Neuron (in vitro differentiated cells): ENCODE results near the gene TRIO.

Source experiments
- H2AFZ ChIP-seq: one replicate; pipeline ENCODE4 v1.6.1; 2013; ENCODE audit warnings: low read depth, mild to moderate bottlenecking, inconsistent platforms, low read length, moderate library complexity
- H3K27me3 ChIP-seq: one replicate; pipeline ENCODE4 v1.6.1; 2013; ENCODE audit warnings: low read length; ENCODE audit not compliant: insufficient read depth
- H3K36me3 ChIP-seq: one replicate; pipeline ENCODE4 v1.6.1; 2013; ENCODE audit warnings: low read length; ENCODE audit not compliant: insufficient read depth
- H3K4me1 ChIP-seq: one replicate; pipeline ENCODE4 v1.6.1; 2013; ENCODE audit warnings: low read length; ENCODE audit not compliant: insufficient read depth
- H3K4me3 ChIP-seq: 2 replicates; pipeline ENCODE4 v1.5.1; 2013; ENCODE audit warnings: mild to moderate bottlenecking, low read length, moderate library complexity
- H3K9me3 ChIP-seq: one replicate; pipeline ENCODE4 v1.6.1; 2013; ENCODE audit warnings: low read length

Gene TRIO

GRCh38 chr5:14242447-14242846 lies 99.3 kb downstream of the TRIO start:
- H3K27me3 ChIP-seq: no peaks in the 10 kb centered on the region
- H2AFZ ChIP-seq: no peak overlapping the region
- peaks cover 31% of the 10 kb centered on the region for H3K4me1 ChIP-seq
- H3K36me3 ChIP-seq: no peaks in the 10 kb centered on the region
- no peaks in the 10 kb centered on the region for H3K9me3 ChIP-seq
- H3K4me3 ChIP-seq: no peak overlapping the region

GRCh38 chr5:14242871-14243383 lies 99.8 kb downstream of the TRIO start:
- Histone ChIP-seq H3K4me1 (peaks cover 31% of the 10 kb centered on the region), H3K36me3 (no peaks in the 10 kb centered on the region), H2AFZ (no peak overlapping the region), H3K27me3 (no peaks in the 10 kb centered on the region), H3K9me3 (no peaks in the 10 kb centered on the region), H3K4me3 (no peak overlapping the region)

- H3K4me1 ChIP-seq: peaks cover 26% of the 10 kb centered on the region
These were observed 100.6 kb downstream of the TRIO start for GRCh38 chr5:14243766-14244165.

GRCh38 chr5:14244721-14245120 lies 101.6 kb downstream of the TRIO start:
- H3K27me3 ChIP-seq: no peaks in the 10 kb centered on the region
- H3K9me3 ChIP-seq: no peaks in the 10 kb centered on the region
- H3K4me1 ChIP-seq: peaks cover 30% of the 10 kb centered on the region
- H3K36me3 ChIP-seq: no peaks in the 10 kb centered on the region
- no peak overlapping the region for H3K4me3 ChIP-seq
- H2AFZ ChIP-seq: no peak overlapping the region

More at GRCh38 chr5:14243766-14244165, 100.6 kb downstream of the TRIO start:
- no peaks in the 10 kb centered on the region for H3K27me3 ChIP-seq
- no peak overlapping the region for H3K4me3 ChIP-seq
- no peaks in the 10 kb centered on the region for H3K36me3 ChIP-seq
- H3K9me3 ChIP-seq: no peaks in the 10 kb centered on the region
- H2AFZ ChIP-seq: no peak overlapping the region

GRCh38 chr5:14245132-14245925 lies 102.2 kb downstream of the TRIO start:
- H3K4me1 ChIP-seq: peaks cover 36% of the 10 kb centered on the region
- no peak overlapping the region for H2AFZ ChIP-seq
- H3K4me3 ChIP-seq: no peak overlapping the region
- H3K9me3 ChIP-seq: no peaks in the 10 kb centered on the region
- no peaks in the 10 kb centered on the region for H3K36me3 ChIP-seq
- H3K27me3 ChIP-seq: no peaks in the 10 kb centered on the region

- Histone ChIP-seq H2AFZ (no peak overlapping the region), H3K27me3 (no peaks in the 10 kb centered on the region), H3K4me1 (peaks cover 39% of the 10 kb centered on the region), H3K9me3 (no peaks in the 10 kb centered on the region), H3K4me3 (no peak overlapping the region), H3K36me3 (no peaks in the 10 kb centered on the region)
These were observed 103.4 kb downstream of the TRIO start for GRCh38 chr5:14246350-14247053.

- Histone ChIP-seq H3K4me3 (no peak overlapping the region), H2AFZ (no peak overlapping the region), H3K9me3 (no peaks in the 10 kb centered on the region), H3K4me1 (peaks cover 39% of the 10 kb centered on the region), H3K27me3 (no peaks in the 10 kb centered on the region), H3K36me3 (no peaks in the 10 kb centered on the region)
These were observed 103.9 kb downstream of the TRIO start for GRCh38 chr5:14247054-14247386.

GRCh38 chr5:14249258-14250082 lies 106.3 kb downstream of the TRIO start:
- H3K36me3 ChIP-seq: no peaks in the 10 kb centered on the region
- peaks cover 6% of the 10 kb centered on the region for H3K9me3 ChIP-seq
- H2AFZ ChIP-seq: no peak overlapping the region
- H3K4me1 ChIP-seq: peaks cover 38% of the 10 kb centered on the region
- H3K27me3 ChIP-seq: no peaks in the 10 kb centered on the region
- no peak overlapping the region for H3K4me3 ChIP-seq

GRCh38 chr5:14250084-14250695 lies 107.0 kb downstream of the TRIO start:
- H3K4me1 ChIP-seq: peaks cover 32% of the 10 kb centered on the region
- no peaks in the 10 kb centered on the region for H3K36me3 ChIP-seq
- H3K4me3 ChIP-seq: no peak overlapping the region

GRCh38 chr5:14250748-14251701 lies 107.9 kb downstream of the TRIO start:
- H3K4me1 ChIP-seq: peaks cover 25% of the 10 kb centered on the region
- H3K27me3 ChIP-seq: no peaks in the 10 kb centered on the region
- H2AFZ ChIP-seq: no peak overlapping the region
- no peaks in the 10 kb centered on the region for H3K36me3 ChIP-seq
- no peak overlapping the region for H3K4me3 ChIP-seq
- peaks cover 16% of the 10 kb centered on the region for H3K9me3 ChIP-seq

More at GRCh38 chr5:14250084-14250695, 107.0 kb downstream of the TRIO start:
- Histone ChIP-seq H3K9me3 (peaks cover 10% of the 10 kb centered on the region), H2AFZ (no peak overlapping the region), H3K27me3 (no peaks in the 10 kb centered on the region)

GRCh38 chr5:14251733-14252132 lies 108.6 kb downstream of the TRIO start:
- no peak overlapping the region for H2AFZ ChIP-seq
- H3K4me3 ChIP-seq: no peak overlapping the region

GRCh38 chr5:14252793-14253192 lies 109.7 kb downstream of the TRIO start:
- H3K36me3 ChIP-seq: no peaks in the 10 kb centered on the region
- no peak overlapping the region for H3K4me3 ChIP-seq
- H3K4me1 ChIP-seq: peaks cover 15% of the 10 kb centered on the region
- H2AFZ ChIP-seq: no peak overlapping the region
- no peaks in the 10 kb centered on the region for H3K27me3 ChIP-seq
- H3K9me3 ChIP-seq: peaks cover 23% of the 10 kb centered on the region

More at GRCh38 chr5:14251733-14252132, 108.6 kb downstream of the TRIO start:
- Histone ChIP-seq H3K9me3 (peaks cover 20% of the 10 kb centered on the region), H3K36me3 (no peaks in the 10 kb centered on the region), H3K4me1 (peaks cover 17% of the 10 kb centered on the region), H3K27me3 (no peaks in the 10 kb centered on the region)
